WERI-Rb-1 (cell line): Measurements from ENCODE around the gene SH3RF2.

Experiments
- DNase-seq: peaks from one replicate; pipeline ENCODE4 v3.0.0-alpha.2; 2020
- H3K27ac ChIP-seq: fragments of 250-450 bp; sonication (Bioruptor Pico); 2 replicates; pipeline ENCODE4 v1.5.1; 2020; ENCODE audit warnings: mild to moderate bottlenecking, moderate library complexity
- H3K27me3 ChIP-seq: fragments of 250-450 bp; sonication (Bioruptor Pico); 2 replicates; pipeline ENCODE4 v1.5.1; 2021; ENCODE audit warnings: mild to moderate bottlenecking, low read depth, moderate library complexity; ENCODE audit not compliant: insufficient read depth, severe bottlenecking
- H3K36me3 ChIP-seq: fragments of 250-450 bp; sonication (Bioruptor Pico); 2 replicates; pipeline ENCODE4 v1.5.1; 2020; ENCODE audit warnings: mild to moderate bottlenecking, moderate library complexity
- H3K4me3 ChIP-seq: 2 replicates; pipeline ENCODE4 v1.5.1; 2011; ENCODE audit warnings: low read depth, mild to moderate bottlenecking, control low read depth, low read length
- H3K9me3 ChIP-seq: fragments of 250-450 bp; sonication (Bioruptor Pico); 2 replicates; pipeline ENCODE4 v1.5.1; 2021; ENCODE audit warnings: mild to moderate bottlenecking, moderate library complexity; ENCODE audit not compliant: severe bottlenecking
- CTCF ChIP-seq: IDR thresholded peaks from 2 replicates; pipeline ENCODE4 v1.5.1; 2011; ENCODE audit warnings: low read depth, mild to moderate bottlenecking, control low read depth, inconsistent platforms, low read length

SH3RF2 gene

GRCh38 chr5:145965804-145966203, 29.4 kb downstream of the SH3RF2 start:
- Histone ChIP-seq H3K27me3 (no peaks in the 10 kb centered on the region), H3K4me3 (no peak overlapping the region), H3K9me3 (no peaks in the 10 kb centered on the region), H3K27ac (no peak overlapping the region), H3K36me3 (no peaks in the 10 kb centered on the region)
- no peak for DNase-seq
- TF ChIP-seq CTCF = no peak

DNA sequence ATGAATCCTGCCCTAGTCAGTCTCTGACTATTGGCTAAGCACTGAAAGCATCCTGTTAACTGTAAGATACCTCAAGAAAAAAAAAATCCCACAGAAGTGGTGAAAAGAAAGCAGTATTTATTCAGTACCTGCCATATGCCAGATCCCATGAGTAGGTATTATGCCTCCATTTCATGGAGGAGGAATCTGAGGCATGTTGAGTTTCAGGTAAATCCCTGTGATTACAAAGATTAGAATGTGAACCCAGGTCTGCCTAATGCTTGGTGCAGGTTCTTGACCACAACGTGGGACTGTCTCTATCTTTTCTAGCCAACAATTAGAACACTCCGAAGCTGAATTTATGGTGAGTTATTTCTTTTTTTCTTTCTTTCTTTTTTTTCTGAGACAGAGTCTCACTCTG, 30.9 kb downstream of the SH3RF2 start:
- H3K4me3 ChIP-seq = no peak overlapping the region
- no peak for TF ChIP-seq CTCF
- H3K27me3 ChIP-seq = no peaks in the 10 kb centered on the region
- H3K36me3 ChIP-seq = no peaks in the 10 kb centered on the region
- no peaks in the 10 kb centered on the region for H3K9me3 ChIP-seq
- H3K27ac ChIP-seq = no peak overlapping the region
- DNase-seq = no peak

DNA sequence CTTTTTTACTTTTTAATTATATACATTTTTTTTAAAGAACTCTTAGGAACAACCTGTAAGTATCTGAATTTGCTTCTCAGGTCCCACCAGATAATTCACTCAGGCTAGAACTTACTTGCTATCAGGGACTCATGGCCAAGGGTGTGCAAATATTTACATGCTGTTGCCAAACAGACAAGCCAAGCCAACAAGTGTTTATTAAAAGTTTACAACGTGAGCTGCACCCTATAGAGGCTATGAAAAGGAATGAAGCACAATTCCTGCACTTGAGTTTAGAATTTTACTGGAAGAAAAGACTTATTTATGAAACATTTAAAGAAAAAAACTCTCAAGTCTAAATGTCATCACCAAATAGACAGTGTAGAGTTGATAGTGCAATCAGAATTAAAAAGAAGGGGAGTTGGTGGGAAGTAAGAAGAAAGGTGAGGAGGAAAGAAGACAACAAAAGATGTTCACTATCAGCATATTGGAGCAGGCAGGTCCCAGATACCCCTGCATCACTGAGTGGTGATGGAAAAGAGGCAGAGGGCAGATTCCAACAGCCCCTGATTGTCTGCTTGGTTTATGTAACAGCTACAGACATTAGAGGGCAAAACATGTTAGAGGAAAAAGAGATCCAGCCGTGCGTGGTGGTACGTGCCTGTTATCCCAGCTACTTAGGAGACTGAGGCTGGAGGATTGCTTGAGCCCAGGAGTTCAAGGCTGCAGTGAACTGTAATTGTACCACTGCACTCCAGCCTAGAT, 32.8 kb downstream of the SH3RF2 start:
- Histone ChIP-seq H3K9me3 (no peaks in the 10 kb centered on the region), H3K27me3 (no peaks in the 10 kb centered on the region), H3K36me3 (no peaks in the 10 kb centered on the region), H3K4me3 (no peak overlapping the region), H3K27ac (no peak overlapping the region)
- TF ChIP-seq CTCF = no peak
- no peak for DNase-seq

DNA sequence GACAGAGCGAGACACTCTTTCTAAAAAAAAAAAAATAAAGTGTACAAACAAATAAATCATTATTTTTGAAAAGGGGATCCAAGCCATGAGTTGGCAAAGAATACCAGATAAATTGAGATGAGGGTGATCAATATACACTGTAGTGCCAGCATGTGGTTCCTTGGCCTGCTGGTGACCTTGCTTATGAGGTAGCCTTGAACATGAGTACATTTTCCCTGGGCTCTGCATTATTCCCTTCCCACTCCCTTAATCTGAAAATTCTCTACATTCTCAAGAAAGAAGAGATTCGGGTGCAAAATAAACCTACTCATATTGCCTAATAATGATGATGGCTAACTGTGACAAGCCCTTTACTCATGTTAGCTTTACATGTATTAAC, 33.3 kb downstream of the SH3RF2 start:
- DNase-seq = no peak
- no peak for TF ChIP-seq CTCF
- Histone ChIP-seq H3K27me3 (no peaks in the 10 kb centered on the region), H3K4me3 (no peak overlapping the region), H3K27ac (no peak overlapping the region), H3K9me3 (no peaks in the 10 kb centered on the region), H3K36me3 (no peaks in the 10 kb centered on the region)

- no peak for DNase-seq
- Histone ChIP-seq H3K27ac (no peak overlapping the region), H3K36me3 (no peaks in the 10 kb centered on the region), H3K27me3 (no peaks in the 10 kb centered on the region), H3K9me3 (no peaks in the 10 kb centered on the region), H3K4me3 (no peak overlapping the region)
- TF ChIP-seq CTCF = no peak
Observed at GRCh38 chr5:145971108-145971507, 34.7 kb downstream of the SH3RF2 start.

GRCh38 chr5:145971701-145972100, 35.3 kb downstream of the SH3RF2 start:
- Histone ChIP-seq H3K27me3 (no peaks in the 10 kb centered on the region), H3K36me3 (no peaks in the 10 kb centered on the region), H3K9me3 (no peaks in the 10 kb centered on the region), H3K4me3 (no peak overlapping the region), H3K27ac (no peak overlapping the region)
- DNase-seq = no peak
- TF ChIP-seq CTCF = no peak
